K562 (cell line): ENCODE data around the gene NF2. TPM values are rescaled to one million over a fixed set of nuclear protein-coding genes. Genes with fewer than 3 reads are reported as not detected.
A peak's percentile ranks its signal among the peaks of the same experiment; 100 is the strongest.

Experiments
- ARID3A ChIP-seq: IDR thresholded peaks from 2 replicates; pipeline ENCODE4 v1.6.1; 2012; ENCODE audit warnings: low read depth, low read length, improper control_type of control experiment, borderline replicate concordance
- CBFA2T2 ChIP-seq: fragments of 450-650 bp; conservative IDR thresholded peaks from 2 replicates; pipeline ENCODE4 v1.6.1; 2017; ENCODE audit warnings: mild to moderate bottlenecking
- CUX1 ChIP-seq: fragments of 200-800 bp; sonication (Bioruptor generic); IDR thresholded peaks from 2 replicates; pipeline ENCODE4 v1.6.1; 2016; ENCODE audit warnings: missing genetic modification characterization, missing compliant biosample characterization
- DPF2 ChIP-seq: fragments of 450-650 bp; IDR thresholded peaks from 2 replicates; pipeline ENCODE4 v1.6.1; 2016
- GATA2 ChIP-seq: sonication (generic); formaldehyde crosslinking; IDR thresholded peaks from 2 replicates; pipeline ENCODE4 v1.4.0; 2020; ENCODE audit warnings: mild to moderate bottlenecking, missing genetic modification reagents
- HMG20B ChIP-seq: fragments of 250-450 bp; sonication (Bioruptor Pico); IDR thresholded peaks from 2 replicates; pipeline ENCODE4 v1.5.0; 2021; ENCODE audit warnings: mild to moderate bottlenecking
- NR2C1 ChIP-seq, 2 experiments: fragments of 450-650 bp; IDR thresholded peaks; 2 replicates each; pipeline ENCODE4 v1.6.1; 2017; ENCODE audit warnings: mild to moderate bottlenecking in 2 of 2, antibody characterized with exemption in 1 of 2, inconsistent platforms in 1 of 2, missing compliant biosample characterization in 1 of 2, missing genetic modification characterization in 1 of 2
- PKNOX1 ChIP-seq: fragments of 450-650 bp; IDR thresholded peaks from 2 replicates; pipeline ENCODE4 v1.6.1; 2016
- RAD21 ChIP-seq, 2 experiments: fragments of 250-450 bp in 1 of 2; fragments of 450-650 bp in 1 of 2; sonication (Bioruptor Pico) in 1 of 2; formaldehyde crosslinking in 1 of 2; IDR thresholded peaks in 1 of 2; conservative IDR thresholded peaks in 1 of 2; 2 replicates each; pipeline versions ENCODE4 v1.4.0 to v1.8.0; 2020 to 2022; ENCODE audit warnings: mild to moderate bottlenecking in 2 of 2, moderate library complexity in 1 of 2
- RAD51 ChIP-seq: fragments of 450-650 bp; IDR thresholded peaks from 2 replicates; pipeline ENCODE4 v1.7.1; 2016; ENCODE audit warnings: low read depth, mild to moderate bottlenecking, borderline replicate concordance
- STAT5B ChIP-seq: fragments of 250-450 bp; sonication (Bioruptor Pico); IDR thresholded peaks from 2 replicates; pipeline ENCODE4 v1.8.0; 2021; ENCODE audit warnings: mild to moderate bottlenecking, inconsistent platforms
- TEAD4 ChIP-seq, 2 experiments: sonication (generic) in 1 of 2; formaldehyde crosslinking in 1 of 2; IDR thresholded peaks; 2 replicates each; pipeline versions ENCODE4 v1.6.1 to v1.8.0; 2012 to 2022; ENCODE audit warnings: borderline replicate concordance in 1 of 2, inconsistent platforms in 1 of 2, low read length in 1 of 2, mild to moderate bottlenecking in 1 of 2, missing genetic modification reagents in 1 of 2
- UBTF ChIP-seq, 2 experiments: IDR thresholded peaks; 2 replicates each; pipeline ENCODE4 v1.6.1; 2012; ENCODE audit warnings: improper control_type of control experiment in 2 of 2, low read depth in 2 of 2, low read length in 2 of 2, borderline replicate concordance in 1 of 2
- ZNF347 ChIP-seq: fragments of 450-650 bp; formaldehyde crosslinking; IDR thresholded peaks from 2 replicates; pipeline ENCODE4 v1.4.0; 2020; ENCODE audit warnings: low read depth, mild to moderate bottlenecking, moderate library complexity
- polyA plus RNA-seq, 8 experiments: library from polyadenylated mRNA; depleted of rRNA in 4 of 8; stranded (reverse) in 5 of 8; unstranded in 3 of 8; fragments of >200 nt; fragmentation: Nextera tagmentation in 2 of 8; fragmentation: Illumina TruSeq in 1 of 8; extraction: Ambion mirVana in 2 of 8; extraction: Trizol in 1 of 8; gene quantifications; 2 replicates each; pipeline versions ENCODE4 v1.2.1 to v1.2.3, GENCODE V29; 2011 to 2014; ENCODE audit warnings: inconsistent platforms in 1 of 8, missing spikeins in 1 of 8
- total RNA-seq, 7 experiments: library from RNA; depleted of rRNA in 6 of 7; stranded (reverse); fragments of >200 nt in 6 of 7; fragmentation: Illumina TruSeq in 2 of 7; extraction: Trizol in 2 of 7; gene quantifications; 2 replicates each; pipeline versions ENCODE4 v1.2.1 to v1.2.3, GENCODE V29; 2011 to 2021; ENCODE audit warnings: low replicate concordance in 1 of 7

The NF2 gene
- total and polyA plus RNA-seq, 9 of the 15 experiments (the other 6 are each of a cell fraction or from before 2014, with no cell fraction given): 2.2 to 32.5 (median 15.2) TPM

GRCh38 chr22:29733362-29734201, 130.1 kb downstream of the NF2 start (continued):
- TF ChIP-seq CUX1: no peak
- no peak for TF ChIP-seq RAD21 (CRISPR knock-in tag; conservative IDR thresholded peaks at IDR 0.05 in 1 of 2, IDR thresholded peaks at IDR 0.05 in 1 of 2)
- TF ChIP-seq GATA2 (CRISPR knock-in tag): no peak; the same call in 1 of the 2 replicates
- TF ChIP-seq ZNF347 (CRISPR knock-in tag): no peak
- TF ChIP-seq DPF2: 0 out of 2 replicates have a peak, but pooled peaks have one; percentile 24
- peak; percentile 84 for TF ChIP-seq CBFA2T2
- no peak for TF ChIP-seq ARID3A
- TF ChIP-seq PKNOX1: peak; percentile 87
- peak; percentile 39; the same call in 1 of the 2 replicates for TF ChIP-seq TEAD4 (IDR thresholded peaks at IDR 0.05; ENCODE audit: low read length)
- no peak for TF ChIP-seq TEAD4 (CRISPR knock-in tag; IDR thresholded peaks at IDR 0.05; ENCODE audit: borderline replicate concordance)
- no peak for TF ChIP-seq STAT5B (CRISPR knock-in tag)
- no peak for TF ChIP-seq UBTF (IDR thresholded peaks at IDR 0.05; ENCODE audit: borderline replicate concordance in 1 of 2, low read depth in 2 of 2, low read length in 2 of 2)
- no peak for TF ChIP-seq RAD51
- TF ChIP-seq HMG20B (CRISPR knock-in tag): no peak
- no peak for TF ChIP-seq NR2C1 (IDR thresholded peaks at IDR 0.05)
- TF ChIP-seq NR2C1 (tag; IDR thresholded peaks at IDR 0.05): no peak
